Measurements from ENCODE around the gene DDX42. TPM values are rescaled to one million over a fixed set of nuclear protein-coding genes. Genes with fewer than 3 reads are reported as not detected.

Gene DDX42
- polyA plus RNA-seq, 3 donors: 63.1 to 93.2 (median 71.4) TPM

GRCh38 chr17:63833026-63833740, 59.2 kb downstream of the DDX42 start:
- 84 to 88% (median 86%) methylated on average over 14 of the region's 14 CpGs for WGBS, 3 donors
- H3K27ac ChIP-seq (ENCODE audit: low read depth, low read length): no peak overlapping the region

GRCh38 chr17:63833741-63834373, 59.9 kb downstream of the DDX42 start:
- H3K27ac ChIP-seq (ENCODE audit: low read depth, low read length): no peak overlapping the region
- WGBS, 3 donors: 89 to 92% (median 92%) methylated on average over 15 of the region's 15 CpGs

GRCh38 chr17:63834431-63835166, 60.6 kb downstream of the DDX42 start:
- no peak overlapping the region for H3K27ac ChIP-seq (ENCODE audit: low read depth, low read length)
- 42 to 48% (median 42%) methylated on average over 13 of the region's 13 CpGs for WGBS, 3 donors

GRCh38 chr17:63835167-63835720, 61.3 kb downstream of the DDX42 start:
- 81 to 86% (median 85%) methylated on average over 9 of the region's 9 CpGs for WGBS, 3 donors
- H3K27ac ChIP-seq (ENCODE audit: low read depth, low read length): no peak overlapping the region

- H3K27ac ChIP-seq (ENCODE audit: low read depth, low read length): no peak overlapping the region
- WGBS, 3 donors: 91 to 99% (median 98%) methylated on average over 7 of the region's 7 CpGs
Observed at GRCh38 chr17:63836811-63837210, 62.8 kb downstream of the DDX42 start.

DNA sequence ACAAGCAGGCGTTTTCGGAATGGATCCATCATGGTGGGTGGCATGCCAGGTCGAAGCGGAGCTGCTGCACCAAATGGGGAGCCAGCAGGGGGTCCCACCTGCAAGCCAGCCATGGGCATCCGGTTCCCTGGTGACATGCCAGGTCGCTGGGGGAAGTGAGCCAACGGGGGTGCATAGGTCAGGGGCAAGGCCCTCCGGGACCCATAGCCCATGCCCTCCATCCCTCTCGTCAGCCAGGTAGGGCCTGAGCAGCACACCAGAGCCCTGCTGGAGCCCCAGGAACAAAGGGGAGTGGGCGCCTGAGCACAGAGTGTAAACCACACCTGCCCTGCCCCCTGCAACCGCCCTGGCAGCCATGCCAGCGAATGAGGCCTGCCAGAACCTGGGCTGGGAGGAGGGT, 63.5 kb downstream of the DDX42 start:
- whole genome bisulfite sequencing, 3 donors: 85 to 93% (median 87%) methylated on average over 10 to 12 of the region's 12 CpGs
- no peak overlapping the region for H3K27ac ChIP-seq (ENCODE audit: low read depth, low read length)

GRCh38 chr17:63837962-63838600, 64.1 kb downstream of the DDX42 start:
- 70 to 85% (median 75%) methylated on average over 5 of the region's 5 CpGs for WGBS, 3 donors
- H3K27ac ChIP-seq (ENCODE audit: low read depth, low read length): peak overlapping the region; percentile 49

DNA sequence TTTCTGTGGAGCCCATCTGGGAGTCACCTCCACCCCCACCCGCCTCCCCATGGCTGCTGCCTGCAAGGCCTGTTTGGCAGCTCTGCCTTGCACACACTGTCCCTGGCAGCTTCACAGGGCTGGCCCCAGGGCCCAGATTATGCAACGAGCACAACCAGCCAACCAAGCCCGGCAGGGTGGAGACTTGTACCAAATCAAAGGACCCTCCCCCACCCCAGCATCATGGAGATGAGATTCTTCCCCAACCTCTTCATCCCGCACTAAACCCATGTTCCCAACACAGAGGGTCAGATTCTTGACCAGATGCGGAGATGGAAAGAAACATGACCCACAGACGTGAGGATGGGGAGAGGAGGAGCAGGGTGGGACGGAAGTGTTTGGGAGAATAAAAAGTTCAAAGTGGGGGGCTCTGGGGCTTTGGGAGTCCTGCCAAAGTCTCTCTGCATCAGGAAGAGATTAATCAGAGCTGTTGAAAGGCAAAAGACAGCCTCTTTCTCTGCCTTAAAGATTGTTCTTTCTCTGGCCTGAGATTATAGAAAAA, 64.7 kb downstream of the DDX42 start:
- 28 to 38% (median 31%) methylated on average over 6 to 7 of the region's 7 CpGs for WGBS, 3 donors
- no peak overlapping the region for H3K27ac ChIP-seq (ENCODE audit: low read depth, low read length)

- 34 to 53% (median 51%) methylated on average over 4 of the region's 4 CpGs for WGBS, 3 donors
- H3K27ac ChIP-seq (ENCODE audit: low read depth, low read length): peak overlapping the region; percentile 13
Observed at GRCh38 chr17:63840591-63841349, 66.8 kb downstream of the DDX42 start.

GRCh38 chr17:63841350-63842172, 67.6 kb downstream of the DDX42 start:
- peak overlapping the region; percentile 77 for H3K27ac ChIP-seq (ENCODE audit: low read depth, low read length)
- WGBS, 3 donors: 3 to 6% (median 4%) methylated on average over 26 of the region's 26 CpGs

GRCh38 chr17:63842173-63842539, 68.2 kb downstream of the DDX42 start:
- peak overlapping the region; percentile 77 for H3K27ac ChIP-seq (ENCODE audit: low read depth, low read length)
- 0 to 1% (median 0%) methylated on average over 23 to 36 of the region's 36 CpGs for WGBS, 3 donors

DNA sequence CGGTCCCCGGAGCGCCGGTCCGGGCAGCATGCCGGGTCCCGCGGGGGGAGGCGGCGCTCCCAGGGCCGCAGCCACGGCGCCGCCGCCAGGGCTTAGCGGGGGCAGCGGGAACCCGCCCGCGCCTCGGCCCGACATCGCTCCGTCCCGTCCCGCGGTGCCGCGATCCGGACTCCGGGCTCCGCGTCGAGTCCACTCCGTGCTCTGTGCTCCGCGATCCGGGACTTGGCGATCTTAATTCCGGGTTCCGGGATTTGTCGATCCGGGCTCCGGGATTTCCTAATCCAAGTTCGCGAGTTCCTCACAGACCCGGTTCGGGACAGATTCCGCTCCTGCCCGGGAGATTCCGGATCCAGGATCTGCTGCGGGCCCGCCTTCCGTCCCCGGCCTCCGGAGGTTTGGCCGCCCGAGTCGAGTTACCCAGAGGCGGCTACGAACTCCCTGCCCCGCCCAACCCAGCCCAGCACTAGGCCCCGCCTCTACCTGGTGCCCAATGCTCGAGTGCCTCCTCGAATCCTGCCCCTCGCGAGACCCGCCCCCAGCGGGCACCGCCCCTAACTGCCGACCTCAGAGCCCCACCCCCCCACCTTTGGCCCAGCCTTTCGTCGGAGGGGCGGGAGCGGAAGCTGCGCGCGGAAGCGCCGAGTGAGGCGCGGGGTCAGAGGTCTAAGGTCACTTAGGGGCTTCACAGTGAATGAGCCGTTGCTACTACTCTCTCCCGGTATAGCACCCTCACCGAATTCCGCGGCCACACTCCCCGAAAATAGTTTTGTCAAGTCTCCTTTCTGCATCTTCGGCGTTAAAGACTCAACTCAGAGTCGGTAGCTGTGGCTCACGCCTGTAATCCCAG, 68.8 kb downstream of the DDX42 start, which contains the start of gene SMARCD2:
Gene SMARCD2 (minus strand): TSS at position 146 of the 847 bp plus-strand sequence. CDS start 11 bp downstream, at position 135.
- peak within 1 kb of the TSS; percentile 77 for H3K27ac ChIP-seq (ENCODE audit: low read depth, low read length)
- 0% methylated on average over 75 to 92 of the region's 92 CpGs for WGBS, 3 donors

GRCh38 chr17:63843387-63843888, 69.5 kb downstream of the DDX42 start:
- WGBS, 3 donors: 2 to 10% (median 2%) methylated on average over 19 of the region's 19 CpGs
- peak overlapping the region; percentile 77 for H3K27ac ChIP-seq (ENCODE audit: low read depth, low read length)

DNA sequence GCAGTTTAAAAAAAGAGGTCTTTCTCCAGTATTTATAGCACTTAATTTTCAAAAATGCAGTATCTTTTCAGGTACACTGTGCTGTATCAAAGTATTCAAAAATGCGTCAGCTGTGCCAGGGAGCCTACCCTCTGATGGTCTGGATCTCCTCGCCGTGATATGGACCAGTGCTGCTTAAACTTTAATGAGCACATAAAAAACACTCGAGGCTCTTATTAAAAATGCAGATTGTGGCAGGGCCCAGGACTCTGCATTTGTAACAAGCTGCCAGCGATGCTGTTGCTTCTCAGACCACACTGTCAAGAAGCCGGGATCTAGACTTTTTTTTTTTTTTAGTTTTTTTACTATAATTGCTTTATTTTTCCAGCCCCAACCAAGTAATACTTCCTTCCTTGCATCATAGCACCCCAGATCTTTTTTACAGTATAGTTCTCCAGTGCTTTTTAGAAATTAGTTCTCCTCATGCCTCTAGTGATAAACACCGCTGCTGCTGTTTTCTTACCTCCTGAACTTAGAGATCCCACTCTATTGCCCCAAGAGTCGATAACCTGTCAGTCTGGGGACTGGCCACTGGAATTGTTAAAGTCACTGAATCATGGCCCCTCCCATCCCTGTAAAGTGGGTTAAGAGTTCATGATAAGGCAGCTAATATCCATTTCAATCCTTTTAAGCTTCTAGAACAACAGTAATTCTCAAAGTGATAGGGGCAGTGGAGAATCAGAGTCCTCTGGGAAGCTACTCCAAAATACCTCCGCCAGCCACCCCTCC, 70.1 kb downstream of the DDX42 start:
- WGBS, 3 donors: 49 to 79% (median 55%) methylated on average over 9 of the region's 9 CpGs
- H3K27ac ChIP-seq (ENCODE audit: low read depth, low read length): peak overlapping the region; percentile 34

DNA sequence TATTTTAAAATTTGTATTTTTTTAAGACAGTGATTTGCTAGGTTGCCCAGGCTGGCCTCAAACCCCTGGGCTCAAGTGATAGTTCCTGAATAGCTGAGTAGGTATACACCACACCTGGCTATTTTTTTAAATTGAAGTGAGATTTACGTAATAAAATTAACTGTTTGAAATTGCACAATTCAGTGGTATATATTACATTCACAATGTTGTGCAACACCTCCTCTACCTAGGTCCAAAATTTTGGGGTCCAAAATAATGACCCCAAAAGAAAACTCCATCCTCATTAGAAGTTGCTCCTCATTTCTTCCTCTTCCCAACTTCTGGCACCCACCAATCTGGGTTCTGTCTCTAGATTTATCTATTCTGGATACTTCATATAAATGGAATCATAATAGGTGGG, 71.5 kb downstream of the DDX42 start:
- 41 to 79% (median 46%) methylated on average over 1 of the region's 1 CpG for WGBS, 3 donors
- no peak overlapping the region for H3K27ac ChIP-seq (ENCODE audit: low read depth, low read length)

Data from adipose tissue (tissue), 3 donors.